H9 (cell line): Measurements from ENCODE around the gene MAP4K1. TPM values are rescaled to one million over a fixed set of nuclear protein-coding genes. Genes with fewer than 3 reads are reported as not detected.

ENCODE experiments used
- DNase-seq: peaks from one replicate; pipeline ENCODE4 v3.0.0-alpha.2; 2017
- H2AFZ ChIP-seq: one replicate; pipeline ENCODE4 v1.6.1; 2013; ENCODE audit warnings: mild to moderate bottlenecking, low read length, control low read depth, moderate library complexity
- H2AK5ac ChIP-seq: 2 replicates; pipeline ENCODE4 v1.6.1; 2013; ENCODE audit warnings: low read length, control low read depth, mixed read lengths; ENCODE audit not compliant: insufficient read length
- H2BK120ac ChIP-seq: one replicate; pipeline ENCODE4 v1.6.1; 2013; ENCODE audit warnings: low read depth, mild to moderate bottlenecking, low read length, control low read depth, inconsistent platforms; ENCODE audit not compliant: poor library complexity, severe bottlenecking
- H2BK12ac ChIP-seq: 2 replicates; pipeline ENCODE4 v1.6.1; 2013; ENCODE audit warnings: low read length, control low read depth, mixed read lengths, low read depth; ENCODE audit not compliant: insufficient read length
- H2BK15ac ChIP-seq: 2 replicates; pipeline ENCODE4 v1.6.1; 2013; ENCODE audit warnings: low read depth, low read length, control low read depth
- H2BK20ac ChIP-seq: one replicate; pipeline ENCODE4 v1.6.1; 2013; ENCODE audit warnings: low read depth, mild to moderate bottlenecking, low read length, control low read depth, inconsistent platforms; ENCODE audit not compliant: poor library complexity, severe bottlenecking
- H2BK5ac ChIP-seq: 2 replicates; pipeline ENCODE4 v1.6.1; 2013; ENCODE audit warnings: low read length, control low read depth, mixed read lengths; ENCODE audit not compliant: insufficient read length
- H3K14ac ChIP-seq: 2 replicates; pipeline ENCODE4 v1.6.1; 2013; ENCODE audit warnings: low read length, control low read depth; ENCODE audit not compliant: insufficient read depth
- H3K18ac ChIP-seq: 2 replicates; pipeline ENCODE4 v1.6.1; 2013; ENCODE audit warnings: low read depth, mild to moderate bottlenecking, mixed read lengths, low read length, control low read depth; ENCODE audit not compliant: insufficient read length
- H3K23ac ChIP-seq: 2 replicates; pipeline ENCODE4 v1.6.1; 2013; ENCODE audit warnings: low read length, control low read depth, mixed read lengths, low read depth; ENCODE audit not compliant: insufficient read length
- H3K23me2 ChIP-seq: 2 replicates; pipeline ENCODE4 v1.6.1; 2013; ENCODE audit warnings: low read depth, mild to moderate bottlenecking, mixed read lengths, low read length, control low read depth; ENCODE audit not compliant: insufficient read length, poor library complexity, severe bottlenecking
- H3K27ac ChIP-seq: 2 replicates; pipeline ENCODE4 v1.5.1; 2013; ENCODE audit warnings: low read length, control low read depth, mixed read lengths, low read depth; ENCODE audit not compliant: insufficient read length
- H3K27me3 ChIP-seq: 2 replicates; pipeline ENCODE4 v1.6.1; 2013; ENCODE audit warnings: low read length, control low read depth, inconsistent platforms; ENCODE audit not compliant: insufficient read depth
- H3K4ac ChIP-seq: 2 replicates; pipeline ENCODE4 v1.6.1; 2013; ENCODE audit warnings: low read depth, mild to moderate bottlenecking, control low read depth, inconsistent platforms, low read length, moderate library complexity
- H3K4me1 ChIP-seq: 2 replicates; pipeline ENCODE4 v1.6.1; 2013; ENCODE audit warnings: low read length, control low read depth, inconsistent platforms; ENCODE audit not compliant: insufficient read depth
- H3K4me2 ChIP-seq: 2 replicates; pipeline ENCODE4 v1.6.1; 2013; ENCODE audit warnings: low read length, control low read depth, mixed read lengths; ENCODE audit not compliant: insufficient read length, insufficient read depth
- H3K56ac ChIP-seq: 2 replicates; pipeline ENCODE4 v1.6.1; 2013; ENCODE audit warnings: low read depth, mild to moderate bottlenecking, mixed read lengths, low read length, control low read depth; ENCODE audit not compliant: insufficient read length
- H3K79me1 ChIP-seq: 2 replicates; pipeline ENCODE4 v1.6.1; 2013; ENCODE audit warnings: low read depth, mild to moderate bottlenecking, moderate library complexity, low read length, control low read depth, inconsistent platforms; ENCODE audit not compliant: insufficient read depth, poor library complexity, severe bottlenecking
- H3K79me2 ChIP-seq: 2 replicates; pipeline ENCODE4 v1.6.1; 2013; ENCODE audit warnings: low read length, control low read depth, inconsistent platforms; ENCODE audit not compliant: insufficient read depth
- H3K9ac ChIP-seq: 2 replicates; pipeline ENCODE4 v1.6.1; 2013; ENCODE audit warnings: low read length, control low read depth, mixed read lengths; ENCODE audit not compliant: insufficient read length; ENCODE audit errors: extremely low read depth
- H3K9me3 ChIP-seq: one replicate; pipeline ENCODE4 v1.6.1; 2013; ENCODE audit warnings: low read depth, low read length, inconsistent platforms; ENCODE audit not compliant: control insufficient read depth
- H3T11ph ChIP-seq: one replicate; pipeline ENCODE4 v1.6.1; 2013; ENCODE audit warnings: mild to moderate bottlenecking, low read length, control low read depth, inconsistent platforms
- H4K20me1 ChIP-seq: one replicate; pipeline ENCODE4 v1.6.1; 2013; ENCODE audit not compliant: control insufficient read depth, insufficient read length, insufficient read depth
- H4K5ac ChIP-seq: 2 replicates; pipeline ENCODE4 v1.6.1; 2013; ENCODE audit warnings: low read depth, mild to moderate bottlenecking, mixed read lengths, low read length, control low read depth; ENCODE audit not compliant: insufficient read length
- H4K8ac ChIP-seq: replicated peaks from 2 replicates; pipeline ENCODE4 v1.6.1; 2013; ENCODE audit warnings: low read length, control low read depth, mixed read lengths, low read depth; ENCODE audit not compliant: insufficient read length
- H4K91ac ChIP-seq: 2 replicates; pipeline ENCODE4 v1.6.1; 2013; ENCODE audit warnings: low read depth, mild to moderate bottlenecking, moderate library complexity, mixed read lengths, low read length, control low read depth; ENCODE audit not compliant: insufficient read length
- H3K27ac Mint-ChIP-seq, 3 experiments: 2 replicates in 2 of 3; 3 replicates in 1 of 3; pipeline ENCODE4 v1.8.0; 2020 to 2021; ENCODE audit warnings: mixed read lengths in 3 of 3, mild to moderate bottlenecking in 1 of 3, moderate library complexity in 1 of 3
- H3K27me3 Mint-ChIP-seq: 2 replicates; pipeline ENCODE4 v1.8.0; 2021; ENCODE audit warnings: low read depth, mild to moderate bottlenecking, moderate library complexity, mixed read lengths
- H3K36me3 Mint-ChIP-seq, 3 experiments: 2 replicates in 2 of 3; 3 replicates in 1 of 3; pipeline ENCODE4 v1.8.0; 2020 to 2021; ENCODE audit warnings: low read depth in 3 of 3, mixed read lengths in 3 of 3; ENCODE audit not compliant: insufficient read depth in 1 of 3
- H3K4me1 Mint-ChIP-seq, 2 experiments: 2 replicates each; pipeline ENCODE4 v1.8.0; 2020; ENCODE audit warnings: mixed read lengths in 2 of 2
- H3K4me3 Mint-ChIP-seq, 2 experiments: 2 replicates in 1 of 2; 3 replicates in 1 of 2; pipeline ENCODE4 v1.8.0; 2020 to 2021; ENCODE audit warnings: mild to moderate bottlenecking in 2 of 2, mixed read lengths in 2 of 2, moderate library complexity in 1 of 2
- H3K9me3 Mint-ChIP-seq, 2 experiments: 2 replicates in 1 of 2; 3 replicates in 1 of 2; pipeline ENCODE4 v1.8.0; 2020; ENCODE audit warnings: mild to moderate bottlenecking in 2 of 2, mixed read lengths in 2 of 2, moderate library complexity in 1 of 2
- CTCF ChIP-seq: fragments of 200-600 bp; sonication (generic); conservative IDR thresholded peaks from 3 replicates; pipeline ENCODE4 v1.8.0; 2021; ENCODE audit warnings: antibody characterized with exemption, mild to moderate bottlenecking
- WGBS: extraction: QIAGEN DNeasy Blood & Tissue Kit; methylation state at CpG from one replicate; pipeline ENCODE4 v1.1.7; 2013; ENCODE audit warnings: missing lambda C conversion rate, low lambda C conversion rate, mixed read lengths; ENCODE audit not compliant: insufficient read length; ENCODE audit errors: extremely low coverage; 5-methylcytosine and 5-hydroxymethylcytosine counted together
- total RNA-seq: library from RNA; stranded (reverse); gene quantifications from 2 replicates; pipeline ENCODE4 v1.2.1, GENCODE V29; 2021

Gene MAP4K1
- total RNA-seq, 1 experiment from 2014 or later = 31.1 TPM

GRCh38 chr19:38538793-38539528 is 78.8 kb downstream of the MAP4K1 start:
- H3K4me1 ChIP-seq = no peaks in the 10 kb centered on the region

More at GRCh38 chr19:38538793-38539528, 78.8 kb downstream of the MAP4K1 start:
- Histone ChIP-seq H2AK5ac (no peak overlapping the region), H3K27ac (no peak overlapping the region), H4K8ac (no peak overlapping the region), H2AFZ (no peak overlapping the region), H3K18ac (no peak overlapping the region), H3K56ac (no peak overlapping the region), H3K4me2 (no peak overlapping the region), H3K79me2 (no peaks in the 10 kb centered on the region), H3K27me3 (no peaks in the 10 kb centered on the region; the same call in 1 of the 2 replicates), H3K14ac (no peak overlapping the region), H2BK12ac (no peak overlapping the region), H2BK120ac (no peak overlapping the region), H3K23me2 (no peaks in the 10 kb centered on the region), H2BK15ac (no peak overlapping the region), H3K4ac (no peak overlapping the region), H3K9ac (no peak overlapping the region), H2BK20ac (no peak overlapping the region), H4K91ac (no peak overlapping the region), H2BK5ac (no peak overlapping the region), H3T11ph (no peak overlapping the region), H4K20me1 (no peaks in the 10 kb centered on the region), H3K23ac (no peak overlapping the region), H3K79me1 (no peaks in the 10 kb centered on the region), H4K5ac (no peak overlapping the region), H3K9me3 (peaks cover 16% of the 10 kb centered on the region)
- no peak for DNase-seq
- no CpG with 5 or more reads among the region's 6 CpGs for WGBS
- Mint-ChIP-seq H3K27ac (no peak overlapping the region), H3K4me1 (peaks cover 2 to 3% of the 10 kb centered on the region in 2 experiments), H3K36me3 (peaks cover 34 to 42% (median 39%) of the 10 kb centered on the region in 3 experiments), H3K9me3 (peaks cover 18 to 27% of the 10 kb centered on the region in 2 experiments), H3K27me3 (no peaks in the 10 kb centered on the region), H3K4me3 (no peak overlapping the region)
- no peak for TF ChIP-seq CTCF
